Peyer's patch (tissue), 4 donors: Measurements from ENCODE around the gene SYN1. TPM values are rescaled to one million over a fixed set of nuclear protein-coding genes. Genes with fewer than 3 reads are reported as not detected.

ENCODE experiments used
- DNase-seq, 3 donors: peaks; one replicate each; pipeline ENCODE4 v3.0.0-alpha.2; 2017 to 2019
- H3K27ac ChIP-seq, 4 donors: fragments of 200-600 bp; sonication (generic); one replicate each; pipeline ENCODE4 v1.5.1; 2016 to 2019
- H3K27me3 ChIP-seq, 2 donors: fragments of 200-600 bp; sonication (generic); one replicate each; pipeline ENCODE4 v1.5.1; 2019
- H3K36me3 ChIP-seq, 3 donors: fragments of 200-600 bp; sonication (generic); one replicate each; pipeline ENCODE4 v1.5.1; 2016 to 2019
- H3K4me1 ChIP-seq, 4 donors: fragments of 200-600 bp; sonication (generic); one replicate each; pipeline ENCODE4 v1.5.1; 2016 to 2019
- H3K4me3 ChIP-seq, 4 donors: fragments of 200-600 bp; sonication (generic); 1 replicate in 3 of 4; 2 replicates in 1 of 4; pipeline ENCODE4 v1.5.1; 2016 to 2019; ENCODE audit warnings: mild to moderate bottlenecking in 1 of 4
- H3K9me3 ChIP-seq, 4 donors: fragments of 200-600 bp; sonication (generic); one replicate each; pipeline ENCODE4 v1.5.1; 2016 to 2019; ENCODE audit warnings: mild to moderate bottlenecking in 1 of 4
- CTCF ChIP-seq, 6 experiments: fragments of 450-650 bp in 4 of 6; fragments of 200-600 bp in 2 of 6; sonication (generic) in 1 of 6; IDR thresholded peaks; one replicate each; pipeline ENCODE4 v1.5.1; 2017 to 2019; ENCODE audit warnings: antibody characterized with exemption in 6 of 6, mild to moderate bottlenecking in 3 of 6, moderate library complexity in 1 of 6
- POLR2A ChIP-seq, 2 donors: fragments of 450-650 bp; IDR thresholded peaks; one replicate each; pipeline ENCODE4 v1.5.1; 2017; ENCODE audit warnings: antibody characterized with exemption in 2 of 2, mild to moderate bottlenecking in 2 of 2, moderate library complexity in 2 of 2
- total RNA-seq, 4 donors: library from RNA; depleted of rRNA; stranded (reverse); fragments of >200 nt; gene quantifications; one replicate each; pipeline ENCODE4 v1.1.0, GENCODE V29; 2016

SYN1 gene
- total RNA-seq, 4 donors from 2014 or later: 0.67 TPM; not detected in 3

GRCh38 chrX:47573341-47574075 is 46.1 kb downstream of the SYN1 start:
- Histone ChIP-seq H3K36me3 (peaks cover 0 to 15% (median 0%) of the 10 kb centered on the region in 3 donors), H3K27me3 (no peaks in the 10 kb centered on the region), H3K4me3 (peak overlapping the region in 3 of 4 donors; percentile 6 to 40 (median 27)), H3K4me1 (no peaks in the 10 kb centered on the region), H3K9me3 (no peaks in the 10 kb centered on the region), H3K27ac (peak overlapping the region; percentile 32 to 73 (median 43))
- TF ChIP-seq CTCF (IDR thresholded peaks at IDR 0.05) (no peak), POLR2A (IDR thresholded peaks at IDR 0.05) (no peak)
- DNase-seq: peak in 1 of 3 donors; percentile 37

DNA sequence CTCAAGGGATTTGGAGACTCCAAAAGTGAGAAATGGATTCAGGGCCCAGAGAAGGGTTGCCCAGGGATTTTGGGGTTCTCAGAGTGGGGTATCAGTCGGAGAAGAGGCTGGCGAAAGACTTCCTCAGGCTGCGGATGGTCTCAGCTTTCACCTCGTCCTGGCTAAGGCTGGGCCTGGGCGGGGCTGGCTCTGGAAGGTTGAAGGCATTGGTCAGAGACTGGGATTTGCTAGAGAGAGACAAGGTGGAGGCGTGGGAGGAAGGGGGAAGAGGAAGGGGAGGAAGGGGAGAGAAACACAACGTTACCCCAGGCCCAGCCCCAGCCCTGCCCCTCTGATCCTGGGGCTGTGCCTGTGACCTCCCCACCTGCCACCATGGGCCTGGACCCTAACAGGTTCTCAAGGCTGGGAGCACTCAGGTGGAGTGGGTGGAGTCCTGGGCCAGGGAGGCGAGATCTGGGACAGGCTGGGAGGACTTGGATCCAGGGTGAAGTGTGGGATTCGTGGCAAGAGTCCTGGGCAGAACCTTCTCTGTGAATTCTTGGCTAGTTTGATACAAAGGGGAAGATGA is 46.8 kb downstream of the SYN1 start:
- DNase-seq: no peak
- Histone ChIP-seq H3K36me3 (peaks cover 0 to 22% (median 0%) of the 10 kb centered on the region in 3 donors), H3K27me3 (no peaks in the 10 kb centered on the region), H3K9me3 (no peaks in the 10 kb centered on the region), H3K4me3 (no peak overlapping the region), H3K27ac (peak overlapping the region in 2 of 4 donors; percentile 33 to 73), H3K4me1 (no peaks in the 10 kb centered on the region)
- TF ChIP-seq POLR2A (IDR thresholded peaks at IDR 0.05) (no peak), CTCF (IDR thresholded peaks at IDR 0.05) (no peak)

- H3K36me3 ChIP-seq: peaks cover 0 to 23% (median 0%) of the 10 kb centered on the region in 3 donors
These were observed 47.8 kb downstream of the SYN1 start for GRCh38 chrX:47571896-47572295.

GRCh38 chrX:47571215-47571614 is 48.4 kb downstream of the SYN1 start:
- no peak overlapping the region for H3K27ac ChIP-seq
- H3K9me3 ChIP-seq: no peaks in the 10 kb centered on the region
- DNase-seq: no peak
- no peaks in the 10 kb centered on the region for H3K4me1 ChIP-seq
- H3K27me3 ChIP-seq: no peaks in the 10 kb centered on the region
- peaks cover 0 to 28% (median 0%) of the 10 kb centered on the region in 3 donors for H3K36me3 ChIP-seq
- H3K4me3 ChIP-seq: no peak overlapping the region
- no peak for TF ChIP-seq CTCF (IDR thresholded peaks at IDR 0.05)
- no peak for TF ChIP-seq POLR2A (IDR thresholded peaks at IDR 0.05)

More at GRCh38 chrX:47571896-47572295, 47.8 kb downstream of the SYN1 start:
- H3K4me1 ChIP-seq: no peaks in the 10 kb centered on the region
- no peak for DNase-seq
- no peak overlapping the region for H3K27ac ChIP-seq
- no peak overlapping the region for H3K4me3 ChIP-seq
- no peaks in the 10 kb centered on the region for H3K9me3 ChIP-seq
- no peaks in the 10 kb centered on the region for H3K27me3 ChIP-seq
- TF ChIP-seq CTCF (IDR thresholded peaks at IDR 0.05) (no peak), POLR2A (IDR thresholded peaks at IDR 0.05) (no peak)

DNA sequence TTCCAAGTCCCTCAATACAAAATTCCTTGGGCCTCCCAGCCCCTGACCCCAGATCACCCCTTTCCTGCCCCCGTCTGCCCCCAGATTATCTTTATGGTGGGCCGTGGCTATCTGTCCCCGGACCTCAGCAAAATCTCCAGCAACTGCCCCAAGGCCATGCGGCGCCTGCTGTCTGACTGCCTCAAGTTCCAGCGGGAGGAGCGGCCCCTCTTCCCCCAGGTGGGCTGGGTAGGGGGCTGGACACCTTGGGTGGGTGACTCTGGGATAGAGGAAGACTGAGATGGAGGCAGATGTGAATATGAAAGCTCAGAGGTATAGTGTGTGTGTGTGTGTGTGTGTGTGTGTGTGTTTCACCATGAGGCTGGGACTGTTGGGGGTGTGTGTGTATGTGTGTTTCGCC is 48.9 kb downstream of the SYN1 start:
- peaks cover 0 to 28% (median 0%) of the 10 kb centered on the region in 3 donors for H3K36me3 ChIP-seq
- no peak overlapping the region for H3K27ac ChIP-seq
- no peaks in the 10 kb centered on the region for H3K4me1 ChIP-seq
- no peak for DNase-seq
- no peaks in the 10 kb centered on the region for H3K27me3 ChIP-seq
- no peak overlapping the region for H3K4me3 ChIP-seq
- no peaks in the 10 kb centered on the region for H3K9me3 ChIP-seq
- TF ChIP-seq CTCF (IDR thresholded peaks at IDR 0.05) (no peak), POLR2A (IDR thresholded peaks at IDR 0.05) (no peak)
